ENCODE results near the gene RNF14. TPM values are rescaled to one million over a fixed set of nuclear protein-coding genes. Genes with fewer than 3 reads are reported as not detected.

RNF14 gene
- total RNA-seq, 1 experiment from 2014 or later, result 72.1 TPM

GRCh38 chr5:141949511-141949910 is 19.4 kb upstream of the RNF14 start:
- no TSS peak for BruUV-seq (replicated peaks)
- H3K27ac ChIP-seq (ENCODE audit: low read length), result no peak overlapping the region
- no peak overlapping the region for H3K4me3 ChIP-seq (ENCODE audit: low read depth in 2 of 2, low read length in 2 of 2)
- TF ChIP-seq POLR2AphosphoS5 (IDR thresholded peaks at IDR 0.05; ENCODE audit: low read depth, low read length) (no peak), CTCF (IDR thresholded peaks at IDR 0.05) (no peak), TCF7L2 (IDR thresholded peaks at IDR 0.05; ENCODE audit: low read depth, low read length) (no peak), SIN3A (IDR thresholded peaks at IDR 0.05; ENCODE audit: borderline replicate concordance, insufficient read depth, low read depth, low read length) (no peak), REST (IDR thresholded peaks at IDR 0.05; ENCODE audit: insufficient read depth in 1 of 2, low read depth in 2 of 2, low read length in 1 of 2) (no peak)
- in situ Hi-C loops (cut with HindIII; ENCODE audit: low pct_unique_long_range_greater_than_20kb, low sequenced_read_pairs) (no loop called here), intact Hi-C loops (cut with micrococcal nuclease; ENCODE audit: unreplicated experiment) (no loop called here)
- H3K36me3 ChIP-seq (ENCODE audit: control insufficient read depth, insufficient read depth, low read length), result no peaks in the 10 kb centered on the region
- DNase-seq (ENCODE audit: low read depth, low spot score) (no peak), ATAC-seq (no peak)
- ChIA-PET POLR2A (no interaction called here), CTCF (no interaction called here)
- H3K27me3 ChIP-seq (ENCODE audit: control insufficient read depth, insufficient read depth, low read length), result no peaks in the 10 kb centered on the region; the same call in none of the 2 replicates
- H3K9me3 ChIP-seq (ENCODE audit: control insufficient read depth, insufficient read depth, low read depth, low read length), result no peaks in the 10 kb centered on the region
- no peaks in the 10 kb centered on the region for H3K4me1 ChIP-seq (ENCODE audit: control insufficient read depth, insufficient read depth, low read length)

GRCh38 chr5:141950207-141951005 is 18.5 kb upstream of the RNF14 start:
- Histone ChIP-seq H3K27ac (ENCODE audit: low read length) (no peak overlapping the region), H3K27me3 (ENCODE audit: control insufficient read depth, insufficient read depth, low read length) (no peaks in the 10 kb centered on the region; the same call in none of the 2 replicates), H3K4me1 (ENCODE audit: control insufficient read depth, insufficient read depth, low read length) (no peaks in the 10 kb centered on the region), H3K9me3 (ENCODE audit: control insufficient read depth, insufficient read depth, low read depth, low read length) (no peaks in the 10 kb centered on the region), H3K4me3 (ENCODE audit: low read depth in 2 of 2, low read length in 2 of 2) (no peak overlapping the region), H3K36me3 (ENCODE audit: control insufficient read depth, insufficient read depth, low read length) (no peaks in the 10 kb centered on the region)
- intact Hi-C loops (cut with micrococcal nuclease; ENCODE audit: unreplicated experiment), result no loop called here
- in situ Hi-C loops (cut with HindIII; ENCODE audit: low pct_unique_long_range_greater_than_20kb, low sequenced_read_pairs), result no loop called here
- CTCF ChIA-PET, result no interaction called here
- ATAC-seq (no peak), DNase-seq (ENCODE audit: low read depth, low spot score) (no peak)
- BruUV-seq (replicated peaks), result no TSS peak
- POLR2A ChIA-PET, result interaction anchor here (0.5 kb wide), 1 partner anchor 60 kb away, joined by 4 read pairs; no protein-coding TSS in a partner anchor
- TF ChIP-seq CTCF (IDR thresholded peaks at IDR 0.05), result no peak
